Measurements from ENCODE around the gene LRRC74A.

- TF ChIP-seq PATZ1 (CRISPR knock-in tag; IDR thresholded peaks at IDR 0.05; ENCODE audit: borderline replicate concordance) (no peak), ISL1 (CRISPR knock-in tag; IDR thresholded peaks at IDR 0.05) (no peak), PPARA (CRISPR knock-in tag; IDR thresholded peaks at IDR 0.05; ENCODE audit: borderline replicate concordance) (no peak), TCF4 (CRISPR knock-in tag; IDR thresholded peaks at IDR 0.05; ENCODE audit: borderline replicate concordance) (no peak), RARB (CRISPR knock-in tag; IDR thresholded peaks at IDR 0.05) (no peak), ZFP30 (CRISPR knock-in tag; IDR thresholded peaks at IDR 0.05) (no peak), BACH2 (CRISPR knock-in tag; IDR thresholded peaks at IDR 0.05; ENCODE audit: borderline replicate concordance) (no peak)
- TF ChIP-seq, protein P1, sequence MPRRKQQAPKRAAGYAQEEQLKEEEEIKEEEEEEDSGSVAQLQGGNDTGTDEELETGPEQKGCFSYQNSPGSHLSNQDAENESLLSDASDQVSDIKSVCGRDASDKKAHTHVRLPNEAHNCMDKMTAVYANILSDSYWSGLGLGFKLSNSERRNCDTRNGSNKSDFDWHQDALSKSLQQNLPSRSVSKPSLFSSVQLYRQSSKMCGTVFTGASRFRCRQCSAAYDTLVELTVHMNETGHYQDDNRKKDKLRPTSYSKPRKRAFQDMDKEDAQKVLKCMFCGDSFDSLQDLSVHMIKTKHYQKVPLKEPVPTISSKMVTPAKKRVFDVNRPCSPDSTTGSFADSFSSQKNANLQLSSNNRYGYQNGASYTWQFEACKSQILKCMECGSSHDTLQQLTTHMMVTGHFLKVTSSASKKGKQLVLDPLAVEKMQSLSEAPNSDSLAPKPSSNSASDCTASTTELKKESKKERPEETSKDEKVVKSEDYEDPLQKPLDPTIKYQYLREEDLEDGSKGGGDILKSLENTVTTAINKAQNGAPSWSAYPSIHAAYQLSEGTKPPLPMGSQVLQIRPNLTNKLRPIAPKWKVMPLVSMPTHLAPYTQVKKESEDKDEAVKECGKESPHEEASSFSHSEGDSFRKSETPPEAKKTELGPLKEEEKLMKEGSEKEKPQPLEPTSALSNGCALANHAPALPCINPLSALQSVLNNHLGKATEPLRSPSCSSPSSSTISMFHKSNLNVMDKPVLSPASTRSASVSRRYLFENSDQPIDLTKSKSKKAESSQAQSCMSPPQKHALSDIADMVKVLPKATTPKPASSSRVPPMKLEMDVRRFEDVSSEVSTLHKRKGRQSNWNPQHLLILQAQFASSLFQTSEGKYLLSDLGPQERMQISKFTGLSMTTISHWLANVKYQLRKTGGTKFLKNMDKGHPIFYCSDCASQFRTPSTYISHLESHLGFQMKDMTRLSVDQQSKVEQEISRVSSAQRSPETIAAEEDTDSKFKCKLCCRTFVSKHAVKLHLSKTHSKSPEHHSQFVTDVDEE (CRISPR knock-in tag; IDR thresholded peaks at IDR 0.05), result no peak
Observed at GRCh38 chr14:76781648-76782051, 44.6 kb upstream of the LRRC74A start.

Data from SK-N-SH treated with all-trans-retinoic acid at 6 μM for 48 hours (cell line).